ENCODE data around the gene ZDHHC14.
"Not testable (repeated sequence)": the region's sequence is repeated elsewhere in the genome, so short reads cannot be mapped to it uniquely, and the experiment has no call there.

Gene ZDHHC14

GRCh38 chr6:157690441-157691210, 309.6 kb downstream of the ZDHHC14 start:
- no peak for DNase-seq
- no peaks in the 10 kb centered on the region for H3F3A ChIP-seq (ENCODE audit: insufficient read depth, low read length)
- no peaks in the 10 kb centered on the region for H4K20me1 ChIP-seq (ENCODE audit: insufficient read depth, low read length)
- no peak overlapping the region for H3K9ac ChIP-seq (ENCODE audit: low read length)
- H2AFZ ChIP-seq (ENCODE audit: low read length): no peak overlapping the region
- no peaks in the 10 kb centered on the region for H3K9me2 ChIP-seq (replicated peaks; ENCODE audit: insufficient read depth, low read length)
- no peak for TF ChIP-seq EZH2phosphoT487 (IDR thresholded peaks at IDR 0.05; ENCODE audit: low read length)
- H3K27me3 ChIP-seq (replicated peaks; ENCODE audit: insufficient read depth, low read length): no peaks in the 10 kb centered on the region
- H3K36me3 ChIP-seq (replicated peaks; ENCODE audit: insufficient read depth, low read length): no peaks in the 10 kb centered on the region
- H3K27ac ChIP-seq (ENCODE audit: low read length): no peak overlapping the region
- H3K9me3 ChIP-seq (replicated peaks; ENCODE audit: insufficient read depth, low read length): no peaks in the 10 kb centered on the region
- H3K4me2 ChIP-seq (ENCODE audit: low read depth, low read length): no peak overlapping the region
- H3K4me1 ChIP-seq (ENCODE audit: low read length): no peaks in the 10 kb centered on the region
- H3K79me2 ChIP-seq (ENCODE audit: low read length): no peaks in the 10 kb centered on the region
- H3K4me3 ChIP-seq (ENCODE audit: low read length): no peak overlapping the region

- H4K20me1 ChIP-seq (ENCODE audit: insufficient read depth, low read length); H3F3A ChIP-seq (ENCODE audit: insufficient read depth, low read length); DNase-seq; H3K9ac ChIP-seq (ENCODE audit: low read length); H3K4me2 ChIP-seq (ENCODE audit: low read depth, low read length); H3K79me2 ChIP-seq (ENCODE audit: low read length); H3K9me3 ChIP-seq (replicated peaks; ENCODE audit: insufficient read depth, low read length); H3K4me1 ChIP-seq (ENCODE audit: low read length); H3K36me3 ChIP-seq (replicated peaks; ENCODE audit: insufficient read depth, low read length); H3K27me3 ChIP-seq (replicated peaks; ENCODE audit: insufficient read depth, low read length); H2AFZ ChIP-seq (ENCODE audit: low read length); H3K27ac ChIP-seq (ENCODE audit: low read length); H3K9me2 ChIP-seq (replicated peaks; ENCODE audit: insufficient read depth, low read length); H3K4me3 ChIP-seq (ENCODE audit: low read length): not testable (repeated sequence)
These were observed 310.6 kb downstream of the ZDHHC14 start for GRCh38 chr6:157691621-157692020.

GRCh38 chr6:157693867-157694266, 312.9 kb downstream of the ZDHHC14 start:
- no peak overlapping the region for H3K4me3 ChIP-seq (ENCODE audit: low read length)
- DNase-seq: no peak
- no peaks in the 10 kb centered on the region for H3K4me1 ChIP-seq (ENCODE audit: low read length)
- H3K9ac ChIP-seq (ENCODE audit: low read length): no peak overlapping the region
- no peaks in the 10 kb centered on the region for H3K9me3 ChIP-seq (replicated peaks; ENCODE audit: insufficient read depth, low read length)
- H2AFZ ChIP-seq (ENCODE audit: low read length): no peak overlapping the region
- H3K27me3 ChIP-seq (replicated peaks; ENCODE audit: insufficient read depth, low read length): no peaks in the 10 kb centered on the region
- no peak overlapping the region for H3K27ac ChIP-seq (ENCODE audit: low read length)
- H4K20me1 ChIP-seq (ENCODE audit: insufficient read depth, low read length): no peaks in the 10 kb centered on the region
- TF ChIP-seq EZH2 (optimal IDR thresholded peaks at IDR 0.05; ENCODE audit: low read depth, low read length): no peak
- TF ChIP-seq CTCF (IDR thresholded peaks at IDR 0.05; ENCODE audit: low read length): no peak
- TF ChIP-seq EZH2phosphoT487 (IDR thresholded peaks at IDR 0.05; ENCODE audit: low read length): no peak
- no peaks in the 10 kb centered on the region for H3K36me3 ChIP-seq (replicated peaks; ENCODE audit: insufficient read depth, low read length)
- H3K4me2 ChIP-seq (ENCODE audit: low read depth, low read length): no peak overlapping the region
- H3K79me2 ChIP-seq (ENCODE audit: low read length): no peaks in the 10 kb centered on the region
- H3F3A ChIP-seq (ENCODE audit: insufficient read depth, low read length): no peaks in the 10 kb centered on the region
- no peaks in the 10 kb centered on the region for H3K9me2 ChIP-seq (replicated peaks; ENCODE audit: insufficient read depth, low read length)

- no peaks in the 10 kb centered on the region for H3K4me1 ChIP-seq (ENCODE audit: low read length)
- DNase-seq: no peak
- H3K27me3 ChIP-seq (replicated peaks; ENCODE audit: insufficient read depth, low read length): no peaks in the 10 kb centered on the region
- no peaks in the 10 kb centered on the region for H3K9me3 ChIP-seq (replicated peaks; ENCODE audit: insufficient read depth, low read length)
- no peak overlapping the region for H3K4me2 ChIP-seq (ENCODE audit: low read depth, low read length)
- H3K9ac ChIP-seq (ENCODE audit: low read length): no peak overlapping the region
- TF ChIP-seq EZH2 (optimal IDR thresholded peaks at IDR 0.05; ENCODE audit: low read depth, low read length) (no peak), CTCF (IDR thresholded peaks at IDR 0.05; ENCODE audit: low read length) (no peak), EZH2phosphoT487 (IDR thresholded peaks at IDR 0.05; ENCODE audit: low read length) (no peak)
- no peaks in the 10 kb centered on the region for H3K9me2 ChIP-seq (replicated peaks; ENCODE audit: insufficient read depth, low read length)
- no peak overlapping the region for H3K4me3 ChIP-seq (ENCODE audit: low read length)
- H3K36me3 ChIP-seq (replicated peaks; ENCODE audit: insufficient read depth, low read length): no peaks in the 10 kb centered on the region
- no peak overlapping the region for H2AFZ ChIP-seq (ENCODE audit: low read length)
- no peaks in the 10 kb centered on the region for H4K20me1 ChIP-seq (ENCODE audit: insufficient read depth, low read length)
- no peaks in the 10 kb centered on the region for H3F3A ChIP-seq (ENCODE audit: insufficient read depth, low read length)
- no peak overlapping the region for H3K27ac ChIP-seq (ENCODE audit: low read length)
- no peaks in the 10 kb centered on the region for H3K79me2 ChIP-seq (ENCODE audit: low read length)
These were observed 314.5 kb downstream of the ZDHHC14 start for GRCh38 chr6:157695301-157696040.
